RWPE1 (cell line): Measurements from ENCODE around the gene SLC4A8.

Experiments used
- CTCF ChIA-PET: fragments of 350-600 bp; sonication (Branson Sonifier 250); formaldehyde crosslinking; extraction: SDS; loops from one replicate; lab custom pipeline; 2021; lab: Yijun Ruan, JAX
- POLR2A ChIA-PET: fragments of 400-600 bp; formaldehyde crosslinking; extraction: SDS; loops from one replicate; lab custom pipeline; 2020; ENCODE audit warnings: antibody characterized with exemption; ENCODE audit not compliant: low non-redundant PET; lab: Yijun Ruan, JAX
- DNase-seq: peaks from one replicate; pipeline ENCODE4 v3.0.0; 2012; ENCODE audit warnings: low spot score
- H3K27ac ChIP-seq: fragments of 450-650 bp; 2 replicates; pipeline ENCODE4 v1.5.1; 2017
- CTCF ChIP-seq: fragments of 450-650 bp; conservative IDR thresholded peaks from 2 replicates; pipeline ENCODE4 v1.5.1; 2017; ENCODE audit warnings: low read depth, mild to moderate bottlenecking

Gene SLC4A8

GRCh38 chr12:51521554-51522276 is 97.1 kb downstream of the SLC4A8 start:
- no peak for DNase-seq
- no peak for TF ChIP-seq CTCF
- CTCF ChIA-PET: interaction anchor here (0.6 to 2.5 kb wide), 3 partner anchors 11 to 302 kb away, joined by 3 to 15 read pairs (median 3); no protein-coding TSS in a partner anchor
- POLR2A ChIA-PET: no interaction called here
- H3K27ac ChIP-seq: no peak overlapping the region

GRCh38 chr12:51522696-51523095 is 98.1 kb downstream of the SLC4A8 start:
- POLR2A ChIA-PET: no interaction called here
- CTCF ChIA-PET: interaction anchor here (0.6 to 2.5 kb wide), 3 partner anchors 10 to 301 kb away, joined by 3 to 15 read pairs (median 3); no protein-coding TSS in a partner anchor
- H3K27ac ChIP-seq: no peak overlapping the region
- no peak for TF ChIP-seq CTCF
- no peak for DNase-seq

- no peak for TF ChIP-seq CTCF
- no peak overlapping the region for H3K27ac ChIP-seq
- ChIA-PET POLR2A (no interaction called here), CTCF (interaction anchor here (0.6 to 0.7 kb wide), 2 partner anchors 76 to 87 kb away, joined by 3 to 5 read pairs; no protein-coding TSS in a partner anchor)
- no peak for DNase-seq
Measured at GRCh38 chr12:51524386-51524901, 99.8 kb downstream of the SLC4A8 start.

GRCh38 chr12:51525518-51525917 is 100.9 kb downstream of the SLC4A8 start:
- no peak for TF ChIP-seq CTCF
- H3K27ac ChIP-seq: no peak overlapping the region
- no peak for DNase-seq
- POLR2A ChIA-PET: no interaction called here
- CTCF ChIA-PET: no interaction called here

GRCh38 chr12:51527966-51528365 is 103.3 kb downstream of the SLC4A8 start:
- POLR2A ChIA-PET: no interaction called here
- H3K27ac ChIP-seq: no peak overlapping the region
- TF ChIP-seq CTCF: no peak
- DNase-seq: no peak
- CTCF ChIA-PET: interaction anchor here (0.6 to 1.1 kb wide), 2 partner anchors 111 to 187 kb away, joined by 3 to 5 read pairs; no protein-coding TSS in a partner anchor

- H3K27ac ChIP-seq: no peak overlapping the region
- CTCF ChIA-PET: interaction anchor here (0.6 to 1.0 kb wide), 3 partner anchors 107 to 335 kb away, joined by 3 to 5 read pairs (median 4); no protein-coding TSS in a partner anchor
- DNase-seq: no peak
- POLR2A ChIA-PET: no interaction called here
- TF ChIP-seq CTCF: no peak
Measured at GRCh38 chr12:51528852-51529650, 104.4 kb downstream of the SLC4A8 start.
